ENCODE data around the gene CUBN. TPM values are rescaled to one million over a fixed set of nuclear protein-coding genes. Genes with fewer than 3 reads are reported as not detected.

The CUBN gene
- total RNA-seq, 1 experiment from 2014 or later = 1.3 TPM

GRCh38 chr10:16916496-16916895 lies 213.1 kb downstream of the CUBN start:
- ChIA-PET CTCF (no interaction called here), POLR2A (no interaction called here)
- Histone ChIP-seq H3K27me3 (ENCODE audit: control insufficient read depth, insufficient read depth, low read length) (no peaks in the 10 kb centered on the region), H3K27ac (ENCODE audit: low read length) (no peak overlapping the region), H3K4me3 (ENCODE audit: low read depth in 2 of 2, low read length in 2 of 2) (no peak overlapping the region), H3K4me1 (ENCODE audit: control insufficient read depth, insufficient read depth, low read length) (no peaks in the 10 kb centered on the region), H3K9me3 (ENCODE audit: control insufficient read depth, insufficient read depth, low read depth, low read length) (no peaks in the 10 kb centered on the region), H3K36me3 (ENCODE audit: control insufficient read depth, insufficient read depth, low read length) (no peaks in the 10 kb centered on the region)
- no peak for DNase-seq (ENCODE audit: low read depth, low spot score)
- in situ Hi-C loops (cut with HindIII; ENCODE audit: low pct_unique_long_range_greater_than_20kb, low sequenced_read_pairs) = no loop called here
- TF ChIP-seq, protein P1, sequence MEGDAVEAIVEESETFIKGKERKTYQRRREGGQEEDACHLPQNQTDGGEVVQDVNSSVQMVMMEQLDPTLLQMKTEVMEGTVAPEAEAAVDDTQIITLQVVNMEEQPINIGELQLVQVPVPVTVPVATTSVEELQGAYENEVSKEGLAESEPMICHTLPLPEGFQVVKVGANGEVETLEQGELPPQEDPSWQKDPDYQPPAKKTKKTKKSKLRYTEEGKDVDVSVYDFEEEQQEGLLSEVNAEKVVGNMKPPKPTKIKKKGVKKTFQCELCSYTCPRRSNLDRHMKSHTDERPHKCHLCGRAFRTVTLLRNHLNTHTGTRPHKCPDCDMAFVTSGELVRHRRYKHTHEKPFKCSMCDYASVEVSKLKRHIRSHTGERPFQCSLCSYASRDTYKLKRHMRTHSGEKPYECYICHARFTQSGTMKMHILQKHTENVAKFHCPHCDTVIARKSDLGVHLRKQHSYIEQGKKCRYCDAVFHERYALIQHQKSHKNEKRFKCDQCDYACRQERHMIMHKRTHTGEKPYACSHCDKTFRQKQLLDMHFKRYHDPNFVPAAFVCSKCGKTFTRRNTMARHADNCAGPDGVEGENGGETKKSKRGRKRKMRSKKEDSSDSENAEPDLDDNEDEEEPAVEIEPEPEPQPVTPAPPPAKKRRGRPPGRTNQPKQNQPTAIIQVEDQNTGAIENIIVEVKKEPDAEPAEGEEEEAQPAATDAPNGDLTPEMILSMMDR (IDR thresholded peaks at IDR 0.05) = no peak
- TF ChIP-seq SIN3A (IDR thresholded peaks at IDR 0.05; ENCODE audit: borderline replicate concordance, insufficient read depth, low read depth, low read length) = no peak
- no peak for TF ChIP-seq REST (IDR thresholded peaks at IDR 0.05; ENCODE audit: insufficient read depth in 1 of 2, low read depth in 2 of 2, low read length in 1 of 2)
- no peak for TF ChIP-seq TCF7L2 (IDR thresholded peaks at IDR 0.05; ENCODE audit: low read depth, low read length)
- no peak for TF ChIP-seq POLR2AphosphoS5 (IDR thresholded peaks at IDR 0.05; ENCODE audit: low read depth, low read length)
- no peak for ATAC-seq
- intact Hi-C loops (cut with micrococcal nuclease; ENCODE audit: unreplicated experiment) = no loop called here
- BruUV-seq (replicated peaks) = no TSS peak

GRCh38 chr10:16915300-16915699 lies 214.3 kb downstream of the CUBN start:
- intact Hi-C loops (cut with micrococcal nuclease; ENCODE audit: unreplicated experiment) = no loop called here
- BruUV-seq (replicated peaks) = no TSS peak
- in situ Hi-C loops (cut with HindIII; ENCODE audit: low pct_unique_long_range_greater_than_20kb, low sequenced_read_pairs) = no loop called here
- TF ChIP-seq, protein P1 (IDR thresholded peaks at IDR 0.05) = peak; percentile 9; the same call in 1 of the 2 replicates
- TF ChIP-seq POLR2AphosphoS5 (IDR thresholded peaks at IDR 0.05; ENCODE audit: low read depth, low read length) = no peak
- no peak for TF ChIP-seq TCF7L2 (IDR thresholded peaks at IDR 0.05; ENCODE audit: low read depth, low read length)
- no peak for TF ChIP-seq SIN3A (IDR thresholded peaks at IDR 0.05; ENCODE audit: borderline replicate concordance, insufficient read depth, low read depth, low read length)
- TF ChIP-seq REST (IDR thresholded peaks at IDR 0.05; ENCODE audit: insufficient read depth in 1 of 2, low read depth in 2 of 2, low read length in 1 of 2) = no peak
- Histone ChIP-seq H3K27ac (ENCODE audit: low read length) (no peak overlapping the region), H3K27me3 (ENCODE audit: control insufficient read depth, insufficient read depth, low read length) (no peaks in the 10 kb centered on the region), H3K4me3 (ENCODE audit: low read depth in 2 of 2, low read length in 2 of 2) (no peak overlapping the region), H3K36me3 (ENCODE audit: control insufficient read depth, insufficient read depth, low read length) (no peaks in the 10 kb centered on the region), H3K9me3 (ENCODE audit: control insufficient read depth, insufficient read depth, low read depth, low read length) (no peaks in the 10 kb centered on the region), H3K4me1 (ENCODE audit: control insufficient read depth, insufficient read depth, low read length) (no peaks in the 10 kb centered on the region)
- POLR2A ChIA-PET = interaction anchor here (0.6 kb wide), 1 partner anchor 30 kb away, joined by 3 read pairs; no protein-coding TSS in a partner anchor
- no peak for ATAC-seq
- DNase-seq (ENCODE audit: low read depth, low spot score) = no peak
- CTCF ChIA-PET = no interaction called here

Measured in Panc1 (cell line).